ENCODE measurements around the gene UBR7. TPM values are rescaled to one million over a fixed set of nuclear protein-coding genes. Genes with fewer than 3 reads are reported as not detected.

UBR7 gene
- total RNA-seq, 1 experiment from 2014 or later: 61.3 TPM

DNA sequence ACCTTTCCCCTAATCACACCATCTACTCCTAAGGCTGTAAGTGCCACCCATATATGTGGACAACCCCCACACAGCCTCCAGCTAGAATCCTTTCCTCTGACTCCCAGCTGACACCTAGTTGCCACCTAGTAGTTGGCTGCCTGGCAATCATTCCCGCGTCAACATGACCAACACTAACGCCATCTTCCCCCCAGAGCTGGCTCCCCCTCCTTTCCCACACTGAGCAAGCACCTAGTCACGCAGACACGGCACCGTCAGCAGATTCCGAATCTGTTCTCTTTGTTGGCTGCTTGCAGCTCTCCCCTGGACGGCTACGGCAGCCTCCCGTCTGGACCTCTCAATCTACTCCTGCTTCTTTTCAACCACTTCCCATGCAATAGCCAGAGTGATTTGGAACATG is 27.7 kb downstream of the UBR7 start:
- Histone ChIP-seq H3K27me3 (ENCODE audit: low read length) (no peaks in the 10 kb centered on the region), H3K4me1 (ENCODE audit: insufficient read depth, low read length) (peaks cover 34% of the 10 kb centered on the region), H4K20me1 (ENCODE audit: low read length) (no peaks in the 10 kb centered on the region), H3K9me2 (replicated peaks; ENCODE audit: low read length) (no peaks in the 10 kb centered on the region), H3K4me2 (ENCODE audit: low read length) (peak overlapping the region; percentile 79), H3K9me3 (ENCODE audit: low read length) (no peaks in the 10 kb centered on the region), H2AFZ (ENCODE audit: low read length) (peak overlapping the region; percentile 32; the same call in 1 of the 2 replicates), H3F3A (ENCODE audit: low read length, unreplicated experiment) (no peaks in the 10 kb centered on the region), H3K36me3 (ENCODE audit: low read depth, low read length) (no peaks in the 10 kb centered on the region), H3K27ac (ENCODE audit: low read length) (peak overlapping the region; percentile 99), H3K79me2 (ENCODE audit: low read length) (peaks cover 12% of the 10 kb centered on the region), H3K4me3 (ENCODE audit: low read length) (peak overlapping the region; percentile 54), H3K9ac (ENCODE audit: low read length) (peak overlapping the region; percentile 92)
- POLR2A ChIA-PET (ENCODE audit: unreplicated experiment): interaction anchor here (0.6 kb wide), 1 partner anchor 16 kb away, joined by 3 read pairs; no protein-coding TSS in a partner anchor
- ATAC-seq (peak; percentile 85), DNase-seq (peak; percentile 94)
- intact Hi-C loops (cut with micrococcal nuclease): loop anchor here (1.0 to 2.0 kb wide), 4 partner anchors 25 to 385 kb away; partner anchors contain the start of gene BTBD7
- TF ChIP-seq, protein P1, sequence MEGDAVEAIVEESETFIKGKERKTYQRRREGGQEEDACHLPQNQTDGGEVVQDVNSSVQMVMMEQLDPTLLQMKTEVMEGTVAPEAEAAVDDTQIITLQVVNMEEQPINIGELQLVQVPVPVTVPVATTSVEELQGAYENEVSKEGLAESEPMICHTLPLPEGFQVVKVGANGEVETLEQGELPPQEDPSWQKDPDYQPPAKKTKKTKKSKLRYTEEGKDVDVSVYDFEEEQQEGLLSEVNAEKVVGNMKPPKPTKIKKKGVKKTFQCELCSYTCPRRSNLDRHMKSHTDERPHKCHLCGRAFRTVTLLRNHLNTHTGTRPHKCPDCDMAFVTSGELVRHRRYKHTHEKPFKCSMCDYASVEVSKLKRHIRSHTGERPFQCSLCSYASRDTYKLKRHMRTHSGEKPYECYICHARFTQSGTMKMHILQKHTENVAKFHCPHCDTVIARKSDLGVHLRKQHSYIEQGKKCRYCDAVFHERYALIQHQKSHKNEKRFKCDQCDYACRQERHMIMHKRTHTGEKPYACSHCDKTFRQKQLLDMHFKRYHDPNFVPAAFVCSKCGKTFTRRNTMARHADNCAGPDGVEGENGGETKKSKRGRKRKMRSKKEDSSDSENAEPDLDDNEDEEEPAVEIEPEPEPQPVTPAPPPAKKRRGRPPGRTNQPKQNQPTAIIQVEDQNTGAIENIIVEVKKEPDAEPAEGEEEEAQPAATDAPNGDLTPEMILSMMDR (conservative IDR thresholded peaks at IDR 0.05; ENCODE audit: low read depth, low read length): no peak
- TF ChIP-seq EZH2phosphoT487 (IDR thresholded peaks at IDR 0.05; ENCODE audit: borderline replicate concordance, low read length): no peak
- TF ChIP-seq EZH2 (IDR thresholded peaks at IDR 0.05; ENCODE audit: low read length, unreplicated experiment): no peak
- CTCF ChIA-PET: interaction anchor here (0.7 kb wide), 1 partner anchor 302 kb away, joined by 3 read pairs; no protein-coding TSS in a partner anchor
- BruUV-seq (replicated peaks): no TSS peak

DNA sequence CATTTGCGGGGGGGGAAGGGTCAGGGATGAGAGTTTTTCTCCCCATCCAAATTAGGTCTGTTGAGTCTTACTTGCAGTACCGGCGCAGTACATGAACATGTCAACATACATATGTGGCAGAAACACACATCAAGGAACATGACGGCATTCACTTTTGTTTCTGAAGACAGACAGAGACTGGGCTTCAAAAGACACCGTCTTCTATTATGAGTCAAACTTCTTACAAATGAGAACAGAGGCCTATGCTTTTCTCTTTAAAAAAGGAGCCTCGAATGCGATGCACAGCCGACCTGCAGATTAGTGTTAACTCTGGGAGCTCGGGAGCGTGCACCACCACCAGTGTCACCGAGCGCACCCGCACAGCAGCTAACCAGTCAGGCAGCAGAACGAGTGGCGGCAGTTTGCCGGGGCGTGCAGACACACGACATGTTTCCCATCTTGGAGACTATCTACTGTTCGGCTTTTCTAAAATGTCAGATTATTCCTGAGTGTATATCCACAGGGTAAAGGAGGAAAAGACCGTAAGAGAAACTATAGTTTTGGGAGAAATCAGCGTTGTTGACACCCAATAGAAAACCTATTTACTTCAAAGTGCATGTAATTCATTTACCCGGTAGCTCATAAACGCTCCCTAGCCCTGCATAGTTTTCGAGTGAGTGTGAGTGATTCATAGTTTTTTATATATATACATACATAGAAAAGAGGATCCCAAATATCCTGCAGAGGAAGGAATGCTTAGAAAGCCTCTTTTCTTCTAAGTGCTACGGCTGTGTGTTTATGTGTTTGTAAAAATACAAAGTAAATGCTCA is 33.0 kb downstream of the UBR7 start:
- H3F3A ChIP-seq (ENCODE audit: low read length, unreplicated experiment): peaks cover 10% of the 10 kb centered on the region
- no peaks in the 10 kb centered on the region for H3K27me3 ChIP-seq (ENCODE audit: low read length)
- H2AFZ ChIP-seq (ENCODE audit: low read length): peak overlapping the region; percentile 62
- H3K36me3 ChIP-seq (ENCODE audit: low read depth, low read length): peaks cover 16% of the 10 kb centered on the region
- peak overlapping the region; percentile 54 for H3K4me3 ChIP-seq (ENCODE audit: low read length)
- H4K20me1 ChIP-seq (ENCODE audit: low read length): no peaks in the 10 kb centered on the region
- H3K79me2 ChIP-seq (ENCODE audit: low read length): peaks cover 19% of the 10 kb centered on the region
- peaks cover 45% of the 10 kb centered on the region for H3K4me1 ChIP-seq (ENCODE audit: insufficient read depth, low read length)
- TF ChIP-seq, protein P1 (conservative IDR thresholded peaks at IDR 0.05; ENCODE audit: low read depth, low read length): no peak
- TF ChIP-seq EZH2 (IDR thresholded peaks at IDR 0.05; ENCODE audit: low read length, unreplicated experiment) (no peak), EZH2phosphoT487 (IDR thresholded peaks at IDR 0.05; ENCODE audit: borderline replicate concordance, low read length) (no peak)
- peak; percentile 95 for DNase-seq
- TSS peak; percentile 34 for BruUV-seq (replicated peaks)
- ATAC-seq: peak; percentile 95
- intact Hi-C loops (cut with micrococcal nuclease): loop anchor here (2.0 to 10.0 kb wide), 2 partner anchors 69 to 225 kb away; no protein-coding TSS in a partner anchor
- H3K9ac ChIP-seq (ENCODE audit: low read length): peak overlapping the region; percentile 85
- peak overlapping the region; percentile 94 for H3K27ac ChIP-seq (ENCODE audit: low read length)
- H3K9me2 ChIP-seq (replicated peaks; ENCODE audit: low read length): no peaks in the 10 kb centered on the region
- ChIA-PET POLR2A (ENCODE audit: unreplicated experiment) (interaction anchor here (0.6 to 0.9 kb wide), 2 partner anchors 27 to 94 kb away, joined by 4 to 5 read pairs; no protein-coding TSS in a partner anchor), CTCF (interaction anchor here (0.6 to 1.0 kb wide), 2 partner anchors 21 to 127 kb away, joined by 3 to 5 read pairs; no protein-coding TSS in a partner anchor)
- peak overlapping the region; percentile 83 for H3K4me2 ChIP-seq (ENCODE audit: low read length)
- no peaks in the 10 kb centered on the region for H3K9me3 ChIP-seq (ENCODE audit: low read length)

Measured in PC-3 (cell line).